Lung microvascular endothelial cell (primary cell): Measurements from ENCODE around the gene PTPRN2. TPM values are rescaled to one million over a fixed set of nuclear protein-coding genes. Genes with fewer than 3 reads are reported as not detected.
"Not testable (repeated sequence)": the region's sequence is repeated elsewhere in the genome, so short reads cannot be mapped to it uniquely, and the experiment has no call there.

ENCODE experiments used
- DNase-seq, 2 donors: peaks; one replicate each; pipeline versions ENCODE4 v3.0.0 to v3.0.0-alpha.2; 2010; ENCODE audit warnings: low read depth in 2 of 2
- total RNA-seq: library from RNA; depleted of rRNA; stranded (reverse); fragments of >200 nt; gene quantifications from 2 replicates; pipeline ENCODE4 v1.2.1, GENCODE V29; 2014

Gene PTPRN2
- total RNA-seq, 1 donor from 2014 or later, result 4.6 TPM

- no peak for DNase-seq
Measured at GRCh38 chr7:157515342-157516041, 1072.1 kb downstream of the PTPRN2 start.

DNA sequence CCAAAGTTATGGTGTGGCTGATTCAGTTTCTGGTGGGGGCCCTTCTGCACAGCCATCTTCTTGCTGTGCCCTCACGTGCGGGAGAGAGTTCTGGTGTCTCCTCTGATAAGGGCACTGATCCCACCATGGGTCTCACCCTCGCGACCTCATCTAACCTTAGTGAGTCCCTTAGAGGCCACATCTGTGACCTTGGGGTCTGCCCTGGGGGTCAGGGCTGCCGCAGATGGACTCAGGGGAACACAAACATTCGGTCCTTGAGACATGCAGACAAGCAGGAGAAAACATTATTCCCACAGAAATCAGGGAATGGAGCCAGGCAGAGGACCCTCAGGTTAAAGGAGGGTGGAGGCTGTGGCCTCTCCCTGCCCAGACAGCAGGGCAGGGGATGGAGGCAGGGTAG lies 1072.9 kb downstream of the PTPRN2 start:
- no peak for DNase-seq

GRCh38 chr7:157514306-157514705 lies 1073.3 kb downstream of the PTPRN2 start:
- no peak for DNase-seq

DNA sequence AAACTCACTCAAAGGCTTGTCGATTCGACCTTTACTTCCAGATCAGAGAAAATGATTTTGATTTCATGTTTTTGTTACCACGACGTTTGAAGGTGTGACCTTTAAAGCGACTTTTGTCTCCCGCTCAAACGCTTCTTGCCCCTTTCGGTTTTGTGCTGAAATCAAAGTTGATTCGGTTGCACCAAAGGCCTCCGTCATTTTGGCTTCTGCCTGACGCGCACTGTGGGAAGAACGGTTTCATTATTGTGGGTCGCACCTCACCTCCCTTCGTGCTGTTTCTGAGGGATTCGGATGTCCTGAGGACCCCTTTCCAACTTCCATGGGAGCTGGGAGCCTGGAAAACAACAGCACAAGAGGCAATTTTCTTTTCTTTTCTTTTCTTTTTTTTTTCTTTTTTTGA lies 1073.9 kb downstream of the PTPRN2 start:
- no peak for DNase-seq

- no peak for DNase-seq
Measured at GRCh38 chr7:157513162-157513621, 1074.4 kb downstream of the PTPRN2 start.

DNA sequence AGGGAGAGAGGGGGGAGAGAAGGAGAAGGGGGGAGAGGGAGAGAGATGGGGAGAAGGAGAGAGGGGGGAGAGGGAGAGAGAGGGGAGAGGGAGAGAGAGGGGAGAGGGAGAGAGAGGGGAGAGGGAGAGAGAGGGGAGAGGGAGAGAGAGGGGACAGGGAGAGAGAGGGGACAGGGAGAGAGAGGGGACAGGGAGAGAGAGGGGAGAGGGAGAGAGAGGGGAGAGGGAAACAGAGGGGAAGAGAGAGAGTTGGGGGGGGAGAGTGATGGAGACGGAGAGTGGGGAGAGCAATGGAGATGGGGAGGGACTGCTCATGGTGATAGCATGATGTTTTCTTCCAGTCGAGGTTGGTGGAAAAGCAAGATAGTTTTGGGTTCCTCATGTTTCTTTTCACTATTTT lies 1078.4 kb downstream of the PTPRN2 start:
- DNase-seq, result no peak

GRCh38 chr7:157508477-157508881 lies 1079.1 kb downstream of the PTPRN2 start:
- no peak for DNase-seq

- no peak for DNase-seq
Measured at GRCh38 chr7:157507987-157508386, 1079.6 kb downstream of the PTPRN2 start.

GRCh38 chr7:157506268-157506667 lies 1081.4 kb downstream of the PTPRN2 start:
- DNase-seq, result no peak

DNA sequence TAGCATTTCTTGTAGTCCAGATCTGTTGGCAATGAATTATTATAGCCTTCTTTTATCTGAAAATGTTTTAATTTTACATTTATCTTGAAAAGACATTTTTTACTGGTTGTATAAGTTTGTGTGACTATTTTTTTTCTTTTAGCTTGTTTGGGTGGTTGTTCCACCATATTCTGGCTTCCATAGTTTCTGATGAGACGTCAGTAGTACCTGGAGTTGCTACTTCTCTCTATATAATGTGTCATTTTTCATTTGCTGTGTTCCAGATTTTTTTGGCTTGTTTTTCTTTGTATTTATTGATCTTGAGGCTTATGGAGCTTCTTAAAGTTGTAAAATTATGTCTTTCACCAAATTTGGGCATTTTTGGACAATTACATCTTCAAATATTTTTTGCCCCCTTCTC lies 1082.0 kb downstream of the PTPRN2 start:
- DNase-seq, result no peak

DNA sequence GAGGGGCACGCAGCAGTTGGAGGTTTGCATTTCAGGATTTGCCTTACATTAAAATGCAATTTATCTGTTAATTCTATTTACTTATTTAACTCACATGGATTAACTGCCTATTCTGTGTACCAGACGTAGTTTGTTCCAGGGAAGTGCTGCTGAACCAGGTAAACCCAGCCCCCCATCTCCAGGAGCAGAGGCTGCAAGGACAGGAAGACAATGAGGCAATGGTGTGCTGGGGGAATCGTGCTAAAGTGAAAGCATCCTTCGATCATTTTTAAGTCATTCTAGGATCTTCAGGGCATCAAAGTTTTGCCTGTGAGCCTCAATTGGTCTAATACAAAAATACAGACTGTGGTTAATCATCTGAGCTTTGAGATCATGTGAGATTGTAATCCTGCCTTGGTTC lies 1084.4 kb downstream of the PTPRN2 start:
- peak in 1 of 2 donors; percentile 43 for DNase-seq

DNA sequence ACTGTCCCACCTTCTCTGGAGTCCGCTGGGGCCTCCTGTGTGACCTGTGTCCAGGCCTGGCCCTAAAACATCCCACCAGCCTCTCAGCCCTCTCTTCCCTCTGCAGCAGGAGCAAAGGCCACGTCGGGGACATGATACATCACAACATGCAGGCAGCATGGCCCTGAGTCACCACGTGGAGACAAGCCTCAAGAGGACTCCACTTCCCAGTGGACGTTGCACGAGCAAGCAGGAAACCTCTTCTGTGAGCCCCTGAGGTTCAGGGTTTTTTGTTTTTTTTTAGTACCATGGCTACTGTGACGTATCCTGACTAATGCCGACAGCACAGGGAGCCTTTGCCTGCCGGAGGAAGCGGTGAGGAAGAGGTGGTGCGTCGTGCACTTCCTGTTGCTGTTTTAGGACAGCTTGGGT lies 1084.9 kb downstream of the PTPRN2 start:
- peak; percentile 88 to 98 for DNase-seq

DNA sequence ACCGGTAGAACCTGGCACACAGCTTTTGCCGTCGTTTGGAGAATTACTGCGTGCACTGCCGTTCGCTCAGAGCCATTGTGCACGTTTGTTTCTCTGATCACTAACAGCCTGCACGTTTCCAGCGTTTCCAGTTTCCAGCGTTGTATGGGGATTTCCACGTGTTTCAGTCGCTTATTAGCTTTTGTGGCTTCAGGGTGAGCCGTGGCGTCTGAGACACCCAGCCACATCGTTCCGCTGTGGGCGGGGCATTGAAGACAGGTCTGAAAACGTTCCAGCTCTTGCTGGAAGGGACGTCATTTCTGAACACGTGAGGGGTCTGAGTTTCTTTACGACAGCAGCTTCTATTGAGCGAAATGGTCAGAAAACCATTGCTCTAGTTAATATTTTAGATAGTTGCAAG lies 1086.0 kb downstream of the PTPRN2 start:
- DNase-seq, result no peak

- not testable (repeated sequence) for DNase-seq
Measured at GRCh38 chr7:157500989-157501540, 1086.6 kb downstream of the PTPRN2 start.

DNA sequence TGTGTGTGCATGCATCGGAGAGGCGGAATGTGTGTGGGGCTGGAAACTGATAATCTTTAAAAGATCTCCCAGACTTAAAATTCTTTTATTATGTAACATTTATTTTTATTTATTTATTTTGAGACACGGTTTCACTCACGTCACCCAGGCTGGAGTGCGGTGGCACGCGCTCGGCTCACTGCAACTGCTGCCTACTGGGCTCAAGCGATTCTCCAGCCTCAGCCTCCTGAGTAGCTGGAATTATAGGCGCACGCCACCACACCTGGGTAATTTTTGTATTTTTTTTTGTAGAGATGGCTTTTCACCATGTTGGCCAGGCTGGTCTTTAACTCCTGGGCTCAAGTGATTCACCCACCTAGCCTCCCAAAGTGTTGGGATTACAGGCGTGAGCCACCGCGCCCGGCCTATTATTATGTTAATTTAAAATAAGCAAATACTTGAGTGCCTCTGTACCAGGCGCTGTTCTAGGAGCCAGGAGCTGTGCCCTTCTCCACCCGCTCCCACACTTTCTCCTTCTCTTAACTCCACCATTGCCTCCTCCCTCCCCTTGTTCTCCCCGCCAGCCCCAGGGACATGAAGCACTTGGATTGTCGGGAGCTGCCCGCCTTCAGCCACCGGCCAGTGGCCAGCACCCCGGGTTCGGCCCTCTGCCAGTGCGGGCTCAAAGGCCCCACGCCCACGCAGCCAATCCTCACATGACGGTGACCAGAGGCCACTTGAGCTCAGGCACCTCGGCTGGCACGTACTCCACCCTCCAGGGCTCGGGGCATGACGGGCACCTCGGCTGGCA lies 1087.3 kb downstream of the PTPRN2 start:
- no peak for DNase-seq

- no peak for DNase-seq
Measured at GRCh38 chr7:157499835-157500153, 1087.8 kb downstream of the PTPRN2 start.

GRCh38 chr7:157499121-157499834 lies 1088.3 kb downstream of the PTPRN2 start:
- no peak for DNase-seq

GRCh38 chr7:157498657-157499056 lies 1089.0 kb downstream of the PTPRN2 start:
- DNase-seq, result no peak

GRCh38 chr7:157497744-157498651 lies 1089.6 kb downstream of the PTPRN2 start:
- DNase-seq, result no peak

GRCh38 chr7:157497367-157497743 lies 1090.3 kb downstream of the PTPRN2 start:
- DNase-seq, result no peak
